ENCODE results near the gene SCIMP. TPM values are rescaled to one million over a fixed set of nuclear protein-coding genes. Genes with fewer than 3 reads are reported as not detected.

SCIMP gene
- total and polyA plus RNA-seq, 12 donors: 0.11 to 9.7 (median 0.73) TPM

DNA sequence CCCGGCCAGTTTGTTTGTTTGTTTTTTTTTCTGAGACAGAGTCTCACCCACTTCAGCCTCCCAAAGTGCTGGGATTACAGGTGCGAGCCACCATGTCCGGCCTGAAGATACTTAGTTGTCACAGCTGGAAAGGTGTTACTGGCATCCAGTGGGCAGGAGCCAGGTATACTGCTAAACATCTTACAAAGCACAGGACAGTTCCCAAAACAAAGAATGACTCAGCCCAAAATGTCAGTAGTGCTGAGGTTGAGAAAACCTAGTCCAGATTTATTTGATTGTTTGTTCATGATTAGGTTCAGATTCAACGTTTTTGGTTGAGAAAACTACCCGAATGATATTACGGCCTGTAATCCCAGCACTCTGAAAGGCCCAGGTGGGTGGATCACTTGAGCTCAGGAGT lies 28.8 kb upstream of the SCIMP start:
- DNase-seq: no peak
- H3K4me3 ChIP-seq: no peak overlapping the region
- ATAC-seq: no peak
- H3K36me3 ChIP-seq: no peaks in the 10 kb centered on the region
- no peaks in the 10 kb centered on the region for H3K4me1 ChIP-seq
- intact Hi-C loops (cut with DNase I): no loop called here
- peaks cover 0 to 5% (median 0%) of the 10 kb centered on the region in 11 donors for H3K9me3 ChIP-seq
- WGBS, 2 donors: 92 to 94% methylated on average over 6 of the region's 6 CpGs
- H3K27ac ChIP-seq: no peak overlapping the region
- no peaks in the 10 kb centered on the region for H3K27me3 ChIP-seq
- TF ChIP-seq, protein P1, sequence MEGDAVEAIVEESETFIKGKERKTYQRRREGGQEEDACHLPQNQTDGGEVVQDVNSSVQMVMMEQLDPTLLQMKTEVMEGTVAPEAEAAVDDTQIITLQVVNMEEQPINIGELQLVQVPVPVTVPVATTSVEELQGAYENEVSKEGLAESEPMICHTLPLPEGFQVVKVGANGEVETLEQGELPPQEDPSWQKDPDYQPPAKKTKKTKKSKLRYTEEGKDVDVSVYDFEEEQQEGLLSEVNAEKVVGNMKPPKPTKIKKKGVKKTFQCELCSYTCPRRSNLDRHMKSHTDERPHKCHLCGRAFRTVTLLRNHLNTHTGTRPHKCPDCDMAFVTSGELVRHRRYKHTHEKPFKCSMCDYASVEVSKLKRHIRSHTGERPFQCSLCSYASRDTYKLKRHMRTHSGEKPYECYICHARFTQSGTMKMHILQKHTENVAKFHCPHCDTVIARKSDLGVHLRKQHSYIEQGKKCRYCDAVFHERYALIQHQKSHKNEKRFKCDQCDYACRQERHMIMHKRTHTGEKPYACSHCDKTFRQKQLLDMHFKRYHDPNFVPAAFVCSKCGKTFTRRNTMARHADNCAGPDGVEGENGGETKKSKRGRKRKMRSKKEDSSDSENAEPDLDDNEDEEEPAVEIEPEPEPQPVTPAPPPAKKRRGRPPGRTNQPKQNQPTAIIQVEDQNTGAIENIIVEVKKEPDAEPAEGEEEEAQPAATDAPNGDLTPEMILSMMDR (IDR thresholded peaks at IDR 0.05): no peak

DNA sequence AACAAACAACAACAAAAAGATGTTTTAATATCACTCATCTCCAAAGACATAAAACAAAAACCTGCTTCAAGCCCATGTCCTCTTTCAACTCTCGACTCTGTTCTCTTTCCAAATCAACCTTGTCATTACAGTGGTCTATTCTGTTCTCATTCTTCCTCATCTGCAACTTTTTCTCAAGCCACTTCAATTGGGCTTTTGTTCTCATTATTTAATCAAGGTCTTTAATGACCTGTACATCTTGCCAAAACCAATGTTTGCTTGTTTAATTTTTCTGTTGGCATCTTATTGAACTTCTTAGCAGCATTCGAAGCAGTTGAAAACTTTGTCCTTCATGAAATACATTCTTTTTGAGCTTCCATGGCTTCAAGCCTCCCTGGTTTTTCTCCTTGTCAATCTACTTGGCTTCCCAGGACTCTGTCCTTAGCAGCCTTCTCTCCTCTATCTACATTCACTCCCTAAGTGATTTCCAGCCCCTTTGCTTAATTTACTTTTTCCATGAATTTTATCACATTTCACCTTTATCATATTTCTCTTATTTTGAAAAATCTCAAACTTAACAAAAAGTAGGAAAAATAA lies 27.8 kb upstream of the SCIMP start:
- Histone ChIP-seq H3K27ac (no peak overlapping the region), H3K4me3 (no peak overlapping the region), H3K4me1 (no peaks in the 10 kb centered on the region), H3K9me3 (no peaks in the 10 kb centered on the region), H3K27me3 (no peaks in the 10 kb centered on the region), H3K36me3 (no peaks in the 10 kb centered on the region)
- intact Hi-C loops (cut with DNase I): no loop called here
- TF ChIP-seq, protein P1 (IDR thresholded peaks at IDR 0.05): no peak
- DNase-seq: no peak
- WGBS, 2 donors: 75 to 82% methylated on average over 2 of the region's 2 CpGs
- no peak for ATAC-seq

DNA sequence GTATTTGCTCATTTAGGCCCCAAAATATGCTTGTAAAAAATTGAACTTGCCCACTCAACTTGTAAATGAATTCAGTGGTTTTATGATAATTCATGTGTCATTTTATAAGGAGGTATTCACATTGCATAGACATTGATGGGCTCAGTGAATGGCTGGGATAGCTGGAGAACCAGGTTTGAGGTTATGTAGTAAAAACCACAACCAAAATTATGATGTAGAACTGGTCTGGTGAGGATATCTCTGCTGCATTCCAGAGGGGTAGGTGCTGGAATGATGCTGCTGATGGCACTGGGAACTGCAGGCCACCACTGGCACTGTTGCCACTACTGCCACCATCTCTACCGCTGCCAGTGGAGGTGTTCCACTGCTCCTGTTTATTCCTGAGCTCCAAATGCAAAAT lies 25.9 kb upstream of the SCIMP start:
- no peaks in the 10 kb centered on the region for H3K4me1 ChIP-seq
- TF ChIP-seq, protein P1 (IDR thresholded peaks at IDR 0.05): no peak
- H3K4me3 ChIP-seq: no peak overlapping the region
- H3K27me3 ChIP-seq: no peaks in the 10 kb centered on the region
- intact Hi-C loops (cut with DNase I): no loop called here
- DNase-seq (no peak), ATAC-seq (no peak)
- no peak overlapping the region for H3K27ac ChIP-seq
- H3K36me3 ChIP-seq: no peaks in the 10 kb centered on the region
- H3K9me3 ChIP-seq: no peaks in the 10 kb centered on the region
- 84 to 92% methylated on average over 1 of the region's 1 CpG for WGBS, 2 donors

DNA sequence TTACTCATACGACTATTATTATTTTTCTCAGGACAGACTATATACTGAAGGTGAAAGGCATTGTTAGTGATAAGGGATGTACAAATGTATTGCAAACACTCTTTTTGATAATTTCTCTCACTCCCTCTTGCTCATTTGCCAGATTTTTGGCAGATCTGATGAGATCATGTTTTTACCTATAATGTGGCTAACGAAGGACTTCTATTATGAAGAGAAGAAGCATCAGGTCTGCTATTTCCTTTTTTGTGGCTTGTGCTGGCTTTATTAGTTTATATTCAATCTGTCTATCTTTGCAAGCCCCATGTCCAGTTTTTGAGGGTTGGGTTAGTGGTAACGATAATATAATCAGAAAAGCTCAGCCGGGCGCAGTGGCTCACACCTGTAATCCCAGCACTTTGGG lies 22.5 kb upstream of the SCIMP start:
- Histone ChIP-seq H3K4me3 (no peak overlapping the region), H3K9me3 (no peaks in the 10 kb centered on the region), H3K27me3 (no peaks in the 10 kb centered on the region), H3K4me1 (peaks cover 0 to 10% (median 0%) of the 10 kb centered on the region in 9 donors), H3K27ac (no peak overlapping the region), H3K36me3 (no peaks in the 10 kb centered on the region)
- ATAC-seq: no peak
- 93 to 94% methylated on average over 5 of the region's 5 CpGs for WGBS, 2 donors
- intact Hi-C loops (cut with DNase I): no loop called here
- TF ChIP-seq, protein P1 (IDR thresholded peaks at IDR 0.05): no peak
- no peak for DNase-seq
